ENCODE results near the gene CSNK2A2. TPM values are rescaled to one million over a fixed set of nuclear protein-coding genes. Genes with fewer than 3 reads are reported as not detected.

The CSNK2A2 gene
- polyA plus RNA-seq, 12 donors = 61.2 to 209 (median 90.9) TPM

- DNase-seq = no peak
Measured at GRCh38 chr16:58205276-58206036, 7.5 kb upstream of the CSNK2A2 start.

GRCh38 chr16:58201163-58201562 lies 3.3 kb upstream of the CSNK2A2 start:
- no peak for DNase-seq

GRCh38 chr16:58200004-58200797 lies 2.3 kb upstream of the CSNK2A2 start:
- DNase-seq = no peak

GRCh38 chr16:58198803-58199411 lies 1.0 kb upstream of the CSNK2A2 start:
- DNase-seq = no peak

- DNase-seq = no peak
Measured at GRCh38 chr16:58197314-58198012, 443 bp downstream of the CSNK2A2 start.

GRCh38 chr16:58196898-58197313 lies 1.0 kb downstream of the CSNK2A2 start:
- DNase-seq = no peak

- no peak for DNase-seq
Measured at GRCh38 chr16:58195771-58196170, 2.1 kb downstream of the CSNK2A2 start.

GRCh38 chr16:58195344-58195743 lies 2.6 kb downstream of the CSNK2A2 start:
- no peak for DNase-seq

- no peak for DNase-seq
Measured at GRCh38 chr16:58194790-58195189, 3.1 kb downstream of the CSNK2A2 start.

- no peak for DNase-seq
Measured at GRCh38 chr16:58187665-58188421, 10.1 kb downstream of the CSNK2A2 start.

GRCh38 chr16:58187092-58187491 lies 10.8 kb downstream of the CSNK2A2 start:
- DNase-seq = no peak

- no peak for DNase-seq
Measured at GRCh38 chr16:58186176-58186944, 11.5 kb downstream of the CSNK2A2 start.

- DNase-seq = no peak
Measured at GRCh38 chr16:58177353-58177710, 20.6 kb downstream of the CSNK2A2 start.

GRCh38 chr16:58176608-58177352 lies 21.1 kb downstream of the CSNK2A2 start:
- no peak for DNase-seq

GRCh38 chr16:58170223-58170622 lies 27.7 kb downstream of the CSNK2A2 start:
- DNase-seq = no peak

GRCh38 chr16:58160855-58161254 lies 37.1 kb downstream of the CSNK2A2 start:
- DNase-seq = no peak

- DNase-seq = no peak
Measured at GRCh38 chr16:58158725-58159124, 39.2 kb downstream of the CSNK2A2 start.

GRCh38 chr16:58157951-58158540 lies 39.9 kb downstream of the CSNK2A2 start:
- no peak for DNase-seq

GRCh38 chr16:58157239-58157638 lies 40.7 kb downstream of the CSNK2A2 start:
- DNase-seq = no peak
